Neuron (in vitro differentiated cells): ENCODE measurements around the gene KXD1.

ENCODE experiments used
- H2AFZ ChIP-seq: one replicate; pipeline ENCODE4 v1.6.1; 2013; ENCODE audit warnings: low read depth, mild to moderate bottlenecking, inconsistent platforms, low read length, moderate library complexity
- H3K27me3 ChIP-seq: one replicate; pipeline ENCODE4 v1.6.1; 2013; ENCODE audit warnings: low read length; ENCODE audit not compliant: insufficient read depth
- H3K36me3 ChIP-seq: one replicate; pipeline ENCODE4 v1.6.1; 2013; ENCODE audit warnings: low read length; ENCODE audit not compliant: insufficient read depth
- H3K4me1 ChIP-seq: one replicate; pipeline ENCODE4 v1.6.1; 2013; ENCODE audit warnings: low read length; ENCODE audit not compliant: insufficient read depth
- H3K4me3 ChIP-seq: 2 replicates; pipeline ENCODE4 v1.5.1; 2013; ENCODE audit warnings: mild to moderate bottlenecking, low read length, moderate library complexity
- H3K9me3 ChIP-seq: one replicate; pipeline ENCODE4 v1.6.1; 2013; ENCODE audit warnings: low read length

KXD1 gene

GRCh38 chr19:18541258-18541991 lies 16.2 kb upstream of the KXD1 start:
- H3K4me1 ChIP-seq = peaks cover 10% of the 10 kb centered on the region
- H3K27me3 ChIP-seq = no peaks in the 10 kb centered on the region
- no peaks in the 10 kb centered on the region for H3K9me3 ChIP-seq
- H2AFZ ChIP-seq = no peak overlapping the region
- H3K36me3 ChIP-seq = peaks cover 42% of the 10 kb centered on the region
- H3K4me3 ChIP-seq = no peak overlapping the region

GRCh38 chr19:18541992-18542940 lies 15.4 kb upstream of the KXD1 start:
- Histone ChIP-seq H3K9me3 (no peaks in the 10 kb centered on the region), H3K4me3 (peak overlapping the region; percentile 65), H2AFZ (no peak overlapping the region), H3K27me3 (no peaks in the 10 kb centered on the region), H3K36me3 (peaks cover 33% of the 10 kb centered on the region), H3K4me1 (peaks cover 10% of the 10 kb centered on the region)

- no peaks in the 10 kb centered on the region for H3K9me3 ChIP-seq
- no peaks in the 10 kb centered on the region for H3K27me3 ChIP-seq
- H3K36me3 ChIP-seq = peaks cover 24% of the 10 kb centered on the region
- no peak within 1 kb of the TSS for H2AFZ ChIP-seq
- peak within 1 kb of the TSS; percentile 65 for H3K4me3 ChIP-seq
- peaks cover 10% of the 10 kb centered on the region for H3K4me1 ChIP-seq
These were observed 14.5 kb upstream of the KXD1 start, which contains the start of gene FKBP8 for GRCh38 chr19:18542941-18543813. FKBP8 (minus strand) TSS chr19:18543573; CDS start chr19:18541970, 1,603 bp downstream.

DNA sequence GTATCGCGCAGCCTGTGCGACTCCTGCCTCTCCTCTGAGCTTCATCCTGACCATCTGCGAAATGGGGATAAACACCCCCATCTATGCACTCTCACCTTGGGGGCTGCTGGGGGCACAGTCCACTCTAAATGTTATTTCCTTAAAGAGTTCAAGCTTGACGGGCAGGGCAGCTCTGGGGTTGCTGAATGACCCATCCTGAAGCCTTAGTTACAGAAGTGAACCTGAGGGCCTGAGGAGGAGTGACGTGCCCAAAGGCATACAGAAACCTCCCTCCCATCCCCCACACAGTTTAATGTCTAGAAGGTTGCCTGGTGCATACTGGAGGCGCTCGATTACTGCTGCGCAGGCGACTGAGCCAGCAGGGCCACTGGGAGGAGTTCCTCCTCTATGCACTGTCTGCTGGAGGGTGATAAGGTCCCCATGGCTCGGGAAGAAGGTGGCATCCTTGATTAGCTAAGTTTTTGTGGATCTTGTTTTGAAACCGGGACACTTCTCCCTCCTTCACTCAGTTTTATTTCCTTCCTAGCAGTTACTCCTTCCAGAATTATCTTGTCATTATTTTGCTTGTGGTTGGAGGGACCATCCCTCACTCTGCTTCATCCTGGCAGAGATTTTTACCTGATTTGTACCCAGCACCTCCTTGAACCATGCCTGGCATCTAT lies 13.7 kb upstream of the KXD1 start:
- Histone ChIP-seq H3K9me3 (no peaks in the 10 kb centered on the region), H3K4me1 (peaks cover 10% of the 10 kb centered on the region), H2AFZ (no peak overlapping the region), H3K4me3 (peak overlapping the region; percentile 28), H3K27me3 (no peaks in the 10 kb centered on the region), H3K36me3 (peaks cover 20% of the 10 kb centered on the region)

DNA sequence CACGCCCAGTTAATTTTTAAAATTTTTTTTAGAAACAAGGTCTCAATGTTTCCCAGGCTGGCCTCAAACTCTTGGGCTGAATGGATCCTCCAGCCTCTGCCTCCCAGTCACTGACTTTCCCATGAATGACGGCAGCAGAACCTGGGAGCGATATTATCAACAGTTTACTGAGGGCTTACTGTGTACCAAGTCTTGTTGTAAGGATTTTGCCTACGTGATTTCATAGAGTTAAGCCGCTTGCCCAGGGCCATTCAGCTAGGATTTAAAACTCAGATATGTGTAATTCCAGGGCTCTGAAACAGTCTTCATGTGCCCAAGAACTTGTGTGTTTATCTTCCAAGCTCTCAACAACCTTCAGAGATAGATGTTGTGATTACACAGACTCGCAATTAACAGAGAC lies 6.0 kb upstream of the KXD1 start:
- Histone ChIP-seq H3K36me3 (no peaks in the 10 kb centered on the region), H3K4me3 (no peak overlapping the region), H2AFZ (no peak overlapping the region), H3K9me3 (no peaks in the 10 kb centered on the region), H3K27me3 (no peaks in the 10 kb centered on the region), H3K4me1 (no peaks in the 10 kb centered on the region)

DNA sequence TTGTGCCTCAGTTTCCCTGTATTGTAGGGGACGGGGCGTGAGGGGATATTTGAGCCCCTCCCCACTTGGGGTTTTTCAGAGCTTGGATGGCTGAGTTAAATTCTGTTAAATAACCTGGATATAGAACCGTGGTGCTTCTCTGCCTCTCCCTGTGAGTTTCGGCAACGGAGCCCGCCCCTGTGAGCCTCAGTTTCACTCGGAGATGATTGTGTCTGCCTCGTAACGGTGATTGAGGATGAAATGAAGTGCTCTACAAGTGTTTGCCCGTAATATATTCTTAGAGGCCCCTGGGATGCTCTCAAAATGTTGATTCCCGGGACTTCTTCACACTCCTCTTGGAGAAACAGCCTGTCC lies 509 bp downstream of the KXD1 start:
- Histone ChIP-seq H3K4me3 (peak overlapping the region; percentile 70), H3K27me3 (no peaks in the 10 kb centered on the region), H3K9me3 (no peaks in the 10 kb centered on the region), H3K4me1 (peaks cover 9% of the 10 kb centered on the region), H2AFZ (no peak overlapping the region), H3K36me3 (peaks cover 11% of the 10 kb centered on the region)

DNA sequence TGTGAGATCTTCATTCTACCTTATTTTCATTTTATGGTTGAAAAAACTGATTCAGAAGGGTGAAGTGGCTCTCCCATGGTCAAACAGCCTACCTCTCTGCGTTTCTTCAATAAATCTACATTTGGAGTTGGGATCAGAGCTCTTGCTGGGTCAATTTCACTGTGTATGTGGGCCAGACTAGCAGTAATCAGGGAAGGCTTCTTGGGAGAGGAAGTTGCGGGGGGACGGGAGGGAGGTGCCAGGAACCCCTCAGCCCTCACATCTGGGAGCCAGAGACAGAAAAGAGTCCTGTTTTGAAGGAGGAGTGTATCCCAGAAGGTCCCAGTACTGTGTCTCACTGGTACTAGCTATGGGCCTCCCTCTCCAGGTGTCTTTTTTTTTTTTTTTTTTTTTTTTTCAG lies 934 bp downstream of the KXD1 start:
- H3K4me1 ChIP-seq = peaks cover 9% of the 10 kb centered on the region
- H3K9me3 ChIP-seq = no peaks in the 10 kb centered on the region

GRCh38 chr19:18559685-18560084 lies 2.0 kb downstream of the KXD1 start:
- H3K4me3 ChIP-seq = no peak overlapping the region
- H3K4me1 ChIP-seq = peaks cover 9% of the 10 kb centered on the region
- H3K36me3 ChIP-seq = peaks cover 23% of the 10 kb centered on the region
- H3K27me3 ChIP-seq = no peaks in the 10 kb centered on the region
- H2AFZ ChIP-seq = no peak overlapping the region
- H3K9me3 ChIP-seq = no peaks in the 10 kb centered on the region

More for the DNA sequence above, 934 bp downstream of the KXD1 start:
- H2AFZ ChIP-seq = no peak overlapping the region
- H3K27me3 ChIP-seq = no peaks in the 10 kb centered on the region
- peaks cover 15% of the 10 kb centered on the region for H3K36me3 ChIP-seq
- H3K4me3 ChIP-seq = peak overlapping the region; percentile 70

- Histone ChIP-seq H3K36me3 (peaks cover 35% of the 10 kb centered on the region), H2AFZ (no peak overlapping the region)
These were observed 4.4 kb downstream of the KXD1 start for GRCh38 chr19:18562086-18562485.

DNA sequence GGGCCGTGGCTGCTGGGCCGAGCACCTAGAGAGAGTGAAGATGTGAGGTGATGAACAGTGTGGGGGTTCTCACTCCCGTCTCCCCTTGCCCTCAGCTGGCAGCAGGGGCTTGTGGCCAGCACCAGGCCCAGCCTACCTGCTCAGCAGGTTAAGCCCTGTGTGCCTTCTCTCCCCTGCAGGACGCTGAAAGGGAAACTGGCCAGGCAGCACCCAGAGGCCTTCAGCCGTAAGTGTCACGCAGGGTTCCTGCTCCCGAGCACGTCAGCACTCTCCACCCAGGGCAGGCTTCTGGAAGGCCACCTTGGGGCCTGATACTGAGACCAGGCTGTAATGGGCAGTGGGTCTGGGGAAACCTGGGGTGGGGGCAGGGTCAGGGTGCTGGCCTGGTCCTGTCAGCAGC lies 9.3 kb downstream of the KXD1 start:
- no peaks in the 10 kb centered on the region for H3K4me1 ChIP-seq
- no peaks in the 10 kb centered on the region for H3K27me3 ChIP-seq
- H3K36me3 ChIP-seq = peaks cover 51% of the 10 kb centered on the region
- H2AFZ ChIP-seq = no peak overlapping the region
- no peaks in the 10 kb centered on the region for H3K9me3 ChIP-seq
- H3K4me3 ChIP-seq = no peak overlapping the region

More at GRCh38 chr19:18562086-18562485, 4.4 kb downstream of the KXD1 start:
- peaks cover 9% of the 10 kb centered on the region for H3K4me1 ChIP-seq
- no peaks in the 10 kb centered on the region for H3K27me3 ChIP-seq
- H3K4me3 ChIP-seq = no peak overlapping the region
- no peaks in the 10 kb centered on the region for H3K9me3 ChIP-seq

DNA sequence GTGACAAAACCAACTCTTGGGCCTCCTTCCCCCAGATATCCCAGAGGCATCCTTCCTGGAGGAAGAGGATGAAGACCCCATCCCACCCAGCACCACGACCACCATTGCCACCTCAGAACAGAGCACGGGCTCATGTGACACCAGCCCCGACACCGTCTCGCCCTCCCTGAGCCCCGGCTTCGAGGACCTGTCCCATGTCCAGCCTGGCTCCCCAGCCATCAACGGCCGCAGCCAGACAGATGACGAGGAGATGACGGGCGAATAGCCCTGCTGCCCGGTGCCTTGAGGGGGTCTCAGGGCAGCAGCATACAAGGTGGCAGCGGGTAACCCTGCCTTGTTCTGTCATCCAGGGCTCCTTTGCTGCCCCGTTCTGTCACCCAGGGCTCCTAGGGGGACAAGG lies 10.7 kb downstream of the KXD1 start:
- no peaks in the 10 kb centered on the region for H3K27me3 ChIP-seq

GRCh38 chr19:18571564-18572344 lies 14.1 kb downstream of the KXD1 start, which contains the start of gene UBA52:
UBA52 (plus strand) TSS chr19:18571857; CDS start chr19:18573301, 1,444 bp downstream.
- Histone ChIP-seq H3K4me3 (peak within 1 kb of the TSS; percentile 89), H3K9me3 (no peaks in the 10 kb centered on the region), H3K36me3 (peaks cover 48% of the 10 kb centered on the region), H2AFZ (no peak within 1 kb of the TSS), H3K4me1 (peaks cover 9% of the 10 kb centered on the region), H3K27me3 (no peaks in the 10 kb centered on the region)

More for the DNA sequence above, 10.7 kb downstream of the KXD1 start:
- Histone ChIP-seq H3K9me3 (no peaks in the 10 kb centered on the region), H2AFZ (no peak overlapping the region), H3K4me3 (no peak overlapping the region), H3K4me1 (peaks cover 9% of the 10 kb centered on the region), H3K36me3 (peaks cover 45% of the 10 kb centered on the region)
